MM.1S (cell line): Measurements from ENCODE around the gene NEK11.

ENCODE experiments used
- DNase-seq: peaks from one replicate; pipeline ENCODE4 v3.0.0-alpha.2; 2015
- H2AFZ ChIP-seq: fragments of 300-600 bp; sonication (generic); 2 replicates; pipeline ENCODE4 v1.6.0; 2016; ENCODE audit warnings: antibody characterized with exemption, low read length
- H3F3A ChIP-seq: fragments of 300-600 bp; sonication (generic); 2 replicates; pipeline ENCODE4 v1.6.1; 2016; ENCODE audit warnings: mild to moderate bottlenecking, antibody characterized with exemption, low read length, moderate library complexity, mixed read lengths; ENCODE audit not compliant: insufficient read depth
- H3K27ac ChIP-seq: fragments of 300-600 bp; sonication (generic); 2 replicates; pipeline ENCODE4 v1.5.1; 2016; ENCODE audit warnings: mild to moderate bottlenecking, low read length
- H3K27me3 ChIP-seq: fragments of 300-600 bp; sonication (generic); replicated peaks from 2 replicates; pipeline ENCODE4 v1.6.0; 2016; ENCODE audit warnings: low read length; ENCODE audit not compliant: insufficient read depth
- H3K36me3 ChIP-seq: fragments of 300-600 bp; sonication (generic); replicated peaks from 2 replicates; pipeline ENCODE4 v1.6.1; 2016; ENCODE audit warnings: mild to moderate bottlenecking, low read length, mixed read lengths; ENCODE audit not compliant: insufficient read depth
- H3K4me1 ChIP-seq: fragments of 300-600 bp; sonication (generic); 2 replicates; pipeline ENCODE4 v1.6.1; 2016; ENCODE audit warnings: low read length, mixed read lengths
- H3K4me2 ChIP-seq: fragments of 300-600 bp; sonication (generic); 2 replicates; pipeline ENCODE4 v1.6.0; 2016; ENCODE audit warnings: low read depth, low read length
- H3K4me3 ChIP-seq: fragments of 300-600 bp; sonication (generic); 2 replicates; pipeline ENCODE4 v1.5.1; 2016; ENCODE audit warnings: low read length, mixed read lengths
- H3K79me2 ChIP-seq: fragments of 300-600 bp; sonication (generic); 2 replicates; pipeline ENCODE4 v1.6.1; 2016; ENCODE audit warnings: mixed run types, low read length, mixed read lengths
- H3K9ac ChIP-seq: fragments of 300-600 bp; sonication (generic); 2 replicates; pipeline ENCODE4 v1.6.1; 2016; ENCODE audit warnings: low read length, mixed read lengths
- H3K9me2 ChIP-seq: fragments of 300-600 bp; sonication (generic); replicated peaks from 2 replicates; pipeline ENCODE4 v1.6.1; 2016; ENCODE audit warnings: mild to moderate bottlenecking, low read length, mixed read lengths; ENCODE audit not compliant: insufficient read depth
- H3K9me3 ChIP-seq: fragments of 300-600 bp; sonication (generic); replicated peaks from 2 replicates; pipeline ENCODE4 v1.6.1; 2016; ENCODE audit warnings: mild to moderate bottlenecking, low read length, mixed read lengths; ENCODE audit not compliant: insufficient read depth
- H4K20me1 ChIP-seq: fragments of 300-600 bp; sonication (generic); 2 replicates; pipeline ENCODE4 v1.6.1; 2016; ENCODE audit warnings: mild to moderate bottlenecking, low read length, moderate library complexity, mixed read lengths; ENCODE audit not compliant: insufficient read depth
- CTCF ChIP-seq: fragments of 300-600 bp; sonication (generic); IDR thresholded peaks from 2 replicates; pipeline ENCODE4 v1.5.1; 2016; ENCODE audit warnings: antibody characterized with exemption, low read length, mixed read lengths
- EZH2 ChIP-seq: fragments of 300-600 bp; sonication (generic); optimal IDR thresholded peaks from 2 replicates; pipeline ENCODE3; 2017; ENCODE audit warnings: low read depth, mild to moderate bottlenecking, antibody characterized with exemption, low read length, mixed read lengths
- EZH2phosphoT487 ChIP-seq: fragments of 300-600 bp; sonication (generic); IDR thresholded peaks from 2 replicates; pipeline ENCODE4 v1.6.1; 2018; ENCODE audit warnings: antibody characterized with exemption, low read length

The NEK11 gene

GRCh38 chr3:131304890-131305289 lies 278.2 kb downstream of the NEK11 start:
- no peak overlapping the region for H3K4me2 ChIP-seq
- no peaks in the 10 kb centered on the region for H3K79me2 ChIP-seq
- DNase-seq, result no peak

GRCh38 chr3:131306242-131306641 lies 279.6 kb downstream of the NEK11 start:
- no peak overlapping the region for H3K4me2 ChIP-seq
- H3K27me3 ChIP-seq, result no peaks in the 10 kb centered on the region
- TF ChIP-seq EZH2phosphoT487 (no peak), EZH2 (no peak), CTCF (no peak)
- no peaks in the 10 kb centered on the region for H3K9me3 ChIP-seq
- H2AFZ ChIP-seq, result no peak overlapping the region
- no peak overlapping the region for H3K9ac ChIP-seq
- no peaks in the 10 kb centered on the region for H3F3A ChIP-seq
- H3K4me1 ChIP-seq, result no peaks in the 10 kb centered on the region
- no peaks in the 10 kb centered on the region for H4K20me1 ChIP-seq
- no peak overlapping the region for H3K27ac ChIP-seq
- H3K79me2 ChIP-seq, result no peaks in the 10 kb centered on the region
- DNase-seq, result no peak
- no peaks in the 10 kb centered on the region for H3K36me3 ChIP-seq
- no peaks in the 10 kb centered on the region for H3K9me2 ChIP-seq
- H3K4me3 ChIP-seq, result no peak overlapping the region

More at GRCh38 chr3:131304890-131305289, 278.2 kb downstream of the NEK11 start:
- no peaks in the 10 kb centered on the region for H3K9me3 ChIP-seq
- H3K4me1 ChIP-seq, result no peaks in the 10 kb centered on the region
- no peak overlapping the region for H3K27ac ChIP-seq
- H3K27me3 ChIP-seq, result no peaks in the 10 kb centered on the region
- no peak overlapping the region for H2AFZ ChIP-seq
- no peaks in the 10 kb centered on the region for H3K9me2 ChIP-seq
- no peak overlapping the region for H3K9ac ChIP-seq
- H3K4me3 ChIP-seq, result no peak overlapping the region
- TF ChIP-seq EZH2 (no peak), CTCF (no peak), EZH2phosphoT487 (no peak)
- H3F3A ChIP-seq, result no peaks in the 10 kb centered on the region
- H3K36me3 ChIP-seq, result no peaks in the 10 kb centered on the region
- H4K20me1 ChIP-seq, result no peaks in the 10 kb centered on the region

- H3K79me2 ChIP-seq, result no peaks in the 10 kb centered on the region
- H3K4me3 ChIP-seq, result no peak overlapping the region
- DNase-seq, result no peak
- no peak overlapping the region for H3K27ac ChIP-seq
- no peaks in the 10 kb centered on the region for H3K4me1 ChIP-seq
- no peak overlapping the region for H2AFZ ChIP-seq
- TF ChIP-seq EZH2 (no peak), CTCF (no peak)
- no peaks in the 10 kb centered on the region for H3K27me3 ChIP-seq
- H3K9ac ChIP-seq, result no peak overlapping the region
- H3K36me3 ChIP-seq, result no peaks in the 10 kb centered on the region
- H3K4me2 ChIP-seq, result no peak overlapping the region
- H4K20me1 ChIP-seq, result no peaks in the 10 kb centered on the region
- no peaks in the 10 kb centered on the region for H3K9me2 ChIP-seq
- no peaks in the 10 kb centered on the region for H3K9me3 ChIP-seq
- H3F3A ChIP-seq, result no peaks in the 10 kb centered on the region
These were observed 287.6 kb downstream of the NEK11 start for GRCh38 chr3:131314318-131314717.

GRCh38 chr3:131315162-131315561 lies 288.5 kb downstream of the NEK11 start:
- Histone ChIP-seq H3F3A (no peaks in the 10 kb centered on the region), H3K36me3 (no peaks in the 10 kb centered on the region), H2AFZ (no peak overlapping the region), H3K9ac (no peak overlapping the region), H3K27ac (no peak overlapping the region), H3K4me3 (no peak overlapping the region), H3K27me3 (no peaks in the 10 kb centered on the region), H3K9me3 (no peaks in the 10 kb centered on the region), H4K20me1 (no peaks in the 10 kb centered on the region), H3K9me2 (no peaks in the 10 kb centered on the region), H3K4me2 (no peak overlapping the region), H3K79me2 (no peaks in the 10 kb centered on the region), H3K4me1 (no peaks in the 10 kb centered on the region)
- no peak for TF ChIP-seq CTCF
- no peak for TF ChIP-seq EZH2phosphoT487
- TF ChIP-seq EZH2, result no peak
- no peak for DNase-seq
